Activated T-cell treated with anti-CD3 and anti-CD28 coated beads, Interleukin-2, amount 50 U/mL, for 72 hours (primary cell): ENCODE data around the gene ANAPC5. TPM values are rescaled to one million over a fixed set of nuclear protein-coding genes. Genes with fewer than 3 reads are reported as not detected.

Experiments
- ATAC-seq, 2 donors: fragments of 150-1000 bp; cut with Tn5 transposase; replicated peaks in 1 of 2; 2 replicates each; pipeline ENCODE4 v1.10.0; 2021; ENCODE audit warnings: moderate library complexity in 2 of 2, mild to moderate bottlenecking in 1 of 2
- DNase-seq, 2 donors: peaks; one replicate each; pipeline ENCODE4 v3.0.0; 2021 to 2022; ENCODE audit warnings: mixed read lengths in 1 of 2
- H3K27ac Mint-ChIP-seq: one replicate; pipeline ENCODE4 v1.8.0; 2022; ENCODE audit warnings: mild to moderate bottlenecking, moderate library complexity, mixed read lengths
- H3K27me3 Mint-ChIP-seq: one replicate; pipeline ENCODE4 v1.8.0; 2022; ENCODE audit warnings: low read depth, mixed read lengths
- H3K36me3 Mint-ChIP-seq, 2 donors: one replicate each; pipeline ENCODE4 v1.8.0; 2022; ENCODE audit warnings: mixed read lengths in 2 of 2, mild to moderate bottlenecking in 1 of 2; ENCODE audit not compliant: insufficient read depth in 2 of 2
- H3K4me1 Mint-ChIP-seq: one replicate; pipeline ENCODE4 v1.8.0; 2022; ENCODE audit warnings: low read depth, mixed read lengths
- H3K4me3 Mint-ChIP-seq, 2 donors: one replicate each; pipeline ENCODE4 v1.8.0; 2022; ENCODE audit warnings: mild to moderate bottlenecking in 2 of 2, mixed read lengths in 2 of 2, moderate library complexity in 2 of 2
- H3K9me3 Mint-ChIP-seq, 2 donors: one replicate each; pipeline ENCODE4 v1.8.0; 2022; ENCODE audit warnings: mixed read lengths in 2 of 2
- total RNA-seq, 2 donors: library from RNA; stranded (reverse); gene quantifications; one replicate each; pipeline ENCODE4 v1.2.3, GENCODE V29; 2022

ANAPC5 gene
- total RNA-seq, 2 donors from 2014 or later = 101 to 102 TPM

- H3K27me3 Mint-ChIP-seq = peaks cover 7% of the 10 kb centered on the region
- no peak for ATAC-seq
- H3K4me3 Mint-ChIP-seq = no peak overlapping the region
- H3K4me1 Mint-ChIP-seq = peaks cover 28% of the 10 kb centered on the region
- no peak for DNase-seq
- H3K9me3 Mint-ChIP-seq = no peaks in the 10 kb centered on the region
- H3K36me3 Mint-ChIP-seq = peaks cover 2% of the 10 kb centered on the region in 2 donors
- no peak overlapping the region for H3K27ac Mint-ChIP-seq
Observed at GRCh38 chr12:121356657-121357056, 4.4 kb upstream of the ANAPC5 start.

GRCh38 chr12:121355818-121356217 lies 3.6 kb upstream of the ANAPC5 start:
- Mint-ChIP-seq H3K4me3 (no peak overlapping the region), H3K4me1 (peaks cover 32% of the 10 kb centered on the region), H3K27me3 (peaks cover 7% of the 10 kb centered on the region), H3K36me3 (peaks cover 2 to 3% of the 10 kb centered on the region in 2 donors), H3K9me3 (no peaks in the 10 kb centered on the region), H3K27ac (no peak overlapping the region)
- ATAC-seq (no peak), DNase-seq (no peak)

- DNase-seq (no peak), ATAC-seq (peak in 1 of 2 donors; percentile 18)
- Mint-ChIP-seq H3K27ac (peak overlapping the region; percentile 86), H3K4me1 (peaks cover 52% of the 10 kb centered on the region), H3K9me3 (no peaks in the 10 kb centered on the region), H3K27me3 (peaks cover 7% of the 10 kb centered on the region), H3K36me3 (peaks cover 2 to 3% of the 10 kb centered on the region in 2 donors), H3K4me3 (peak overlapping the region; percentile 90 to 100)
Observed at GRCh38 chr12:121352682-121353018, 439 bp upstream of the ANAPC5 start.

- peak overlapping the region; percentile 79 for H3K27ac Mint-ChIP-seq
- DNase-seq (no peak), ATAC-seq (no peak)
- no peak overlapping the region for H3K4me3 Mint-ChIP-seq
- peaks cover 6 to 19% of the 10 kb centered on the region in 2 donors for H3K36me3 Mint-ChIP-seq
- H3K27me3 Mint-ChIP-seq = no peaks in the 10 kb centered on the region
- H3K4me1 Mint-ChIP-seq = peaks cover 34% of the 10 kb centered on the region
- H3K9me3 Mint-ChIP-seq = no peaks in the 10 kb centered on the region
Observed at GRCh38 chr12:121346747-121347146, 5.5 kb downstream of the ANAPC5 start.

GRCh38 chr12:121345151-121345815 lies 6.9 kb downstream of the ANAPC5 start:
- DNase-seq (no peak), ATAC-seq (no peak)
- peak overlapping the region; percentile 2 for H3K27ac Mint-ChIP-seq
- H3K36me3 Mint-ChIP-seq = peaks cover 8 to 24% of the 10 kb centered on the region in 2 donors
- peaks cover 23% of the 10 kb centered on the region for H3K4me1 Mint-ChIP-seq
- no peak overlapping the region for H3K4me3 Mint-ChIP-seq
- H3K9me3 Mint-ChIP-seq = no peaks in the 10 kb centered on the region
- H3K27me3 Mint-ChIP-seq = no peaks in the 10 kb centered on the region

- Mint-ChIP-seq H3K27me3 (no peaks in the 10 kb centered on the region), H3K4me3 (no peak overlapping the region), H3K9me3 (no peaks in the 10 kb centered on the region), H3K27ac (peak overlapping the region; percentile 16), H3K4me1 (peaks cover 17% of the 10 kb centered on the region), H3K36me3 (peaks cover 8 to 25% of the 10 kb centered on the region in 2 donors)
- DNase-seq (no peak), ATAC-seq (no peak)
Observed at GRCh38 chr12:121344506-121344905, 7.7 kb downstream of the ANAPC5 start.

GRCh38 chr12:121337416-121337815 lies 14.8 kb downstream of the ANAPC5 start:
- H3K4me3 Mint-ChIP-seq = no peak overlapping the region
- peaks cover 5 to 25% of the 10 kb centered on the region in 2 donors for H3K36me3 Mint-ChIP-seq
- no peak for ATAC-seq
- H3K9me3 Mint-ChIP-seq = no peaks in the 10 kb centered on the region
- no peaks in the 10 kb centered on the region for H3K27me3 Mint-ChIP-seq
- no peaks in the 10 kb centered on the region for H3K4me1 Mint-ChIP-seq
- DNase-seq = no peak
- H3K27ac Mint-ChIP-seq = no peak overlapping the region

GRCh38 chr12:121334513-121335343 lies 17.5 kb downstream of the ANAPC5 start:
- DNase-seq = peak; percentile 8 to 24
- Mint-ChIP-seq H3K36me3 (peaks cover 4 to 30% of the 10 kb centered on the region in 2 donors), H3K4me1 (no peaks in the 10 kb centered on the region)

GRCh38 chr12:121333747-121334146 lies 18.5 kb downstream of the ANAPC5 start:
- H3K36me3 Mint-ChIP-seq = peaks cover 4 to 27% of the 10 kb centered on the region in 2 donors
- no peaks in the 10 kb centered on the region for H3K9me3 Mint-ChIP-seq
- no peak for DNase-seq
- H3K4me1 Mint-ChIP-seq = no peaks in the 10 kb centered on the region
- no peak for ATAC-seq
- peak overlapping the region; percentile 45 for H3K27ac Mint-ChIP-seq
- H3K4me3 Mint-ChIP-seq = no peak overlapping the region
- H3K27me3 Mint-ChIP-seq = no peaks in the 10 kb centered on the region

More at GRCh38 chr12:121334513-121335343, 17.5 kb downstream of the ANAPC5 start:
- H3K4me3 Mint-ChIP-seq = no peak overlapping the region
- H3K9me3 Mint-ChIP-seq = no peaks in the 10 kb centered on the region
- peak; percentile 62 to 66 for ATAC-seq
- H3K27ac Mint-ChIP-seq = peak overlapping the region; percentile 81
- H3K27me3 Mint-ChIP-seq = no peaks in the 10 kb centered on the region

GRCh38 chr12:121331248-121331647 lies 21.0 kb downstream of the ANAPC5 start:
- Mint-ChIP-seq H3K27me3 (no peaks in the 10 kb centered on the region), H3K9me3 (no peaks in the 10 kb centered on the region), H3K36me3 (peaks cover 5 to 28% of the 10 kb centered on the region in 2 donors), H3K4me3 (no peak overlapping the region), H3K4me1 (no peaks in the 10 kb centered on the region), H3K27ac (no peak overlapping the region)
- ATAC-seq = no peak
- no peak for DNase-seq

- H3K9me3 Mint-ChIP-seq = no peaks in the 10 kb centered on the region
- H3K27me3 Mint-ChIP-seq = no peaks in the 10 kb centered on the region
- no peak overlapping the region for H3K27ac Mint-ChIP-seq
- no peaks in the 10 kb centered on the region for H3K4me1 Mint-ChIP-seq
- ATAC-seq (no peak), DNase-seq (no peak)
- H3K4me3 Mint-ChIP-seq = no peak overlapping the region
- peaks cover 5 to 29% of the 10 kb centered on the region in 2 donors for H3K36me3 Mint-ChIP-seq
Observed at GRCh38 chr12:121330692-121331091, 21.5 kb downstream of the ANAPC5 start.

- Mint-ChIP-seq H3K27me3 (no peaks in the 10 kb centered on the region), H3K36me3 (peaks cover 5 to 30% of the 10 kb centered on the region in 2 donors), H3K4me1 (no peaks in the 10 kb centered on the region), H3K4me3 (no peak overlapping the region), H3K27ac (no peak overlapping the region), H3K9me3 (no peaks in the 10 kb centered on the region)
- no peak for DNase-seq
- no peak for ATAC-seq
Observed at GRCh38 chr12:121330195-121330594, 22.0 kb downstream of the ANAPC5 start.

- no peak for ATAC-seq
- no peaks in the 10 kb centered on the region for H3K4me1 Mint-ChIP-seq
Observed at GRCh38 chr12:121328620-121329019, 23.6 kb downstream of the ANAPC5 start.

More at GRCh38 chr12:121328620-121329019, 23.6 kb downstream of the ANAPC5 start:
- DNase-seq = no peak
- Mint-ChIP-seq H3K27ac (no peak overlapping the region), H3K27me3 (no peaks in the 10 kb centered on the region), H3K9me3 (no peaks in the 10 kb centered on the region), H3K36me3 (peaks cover 3 to 23% of the 10 kb centered on the region in 2 donors), H3K4me3 (no peak overlapping the region)
